ENCODE measurements around the gene MRPS34. TPM values are rescaled to one million over a fixed set of nuclear protein-coding genes. Genes with fewer than 3 reads are reported as not detected.

Gene MRPS34
- total and polyA plus RNA-seq, 2 experiments from 2014 or later, result 116 to 155 TPM

DNA sequence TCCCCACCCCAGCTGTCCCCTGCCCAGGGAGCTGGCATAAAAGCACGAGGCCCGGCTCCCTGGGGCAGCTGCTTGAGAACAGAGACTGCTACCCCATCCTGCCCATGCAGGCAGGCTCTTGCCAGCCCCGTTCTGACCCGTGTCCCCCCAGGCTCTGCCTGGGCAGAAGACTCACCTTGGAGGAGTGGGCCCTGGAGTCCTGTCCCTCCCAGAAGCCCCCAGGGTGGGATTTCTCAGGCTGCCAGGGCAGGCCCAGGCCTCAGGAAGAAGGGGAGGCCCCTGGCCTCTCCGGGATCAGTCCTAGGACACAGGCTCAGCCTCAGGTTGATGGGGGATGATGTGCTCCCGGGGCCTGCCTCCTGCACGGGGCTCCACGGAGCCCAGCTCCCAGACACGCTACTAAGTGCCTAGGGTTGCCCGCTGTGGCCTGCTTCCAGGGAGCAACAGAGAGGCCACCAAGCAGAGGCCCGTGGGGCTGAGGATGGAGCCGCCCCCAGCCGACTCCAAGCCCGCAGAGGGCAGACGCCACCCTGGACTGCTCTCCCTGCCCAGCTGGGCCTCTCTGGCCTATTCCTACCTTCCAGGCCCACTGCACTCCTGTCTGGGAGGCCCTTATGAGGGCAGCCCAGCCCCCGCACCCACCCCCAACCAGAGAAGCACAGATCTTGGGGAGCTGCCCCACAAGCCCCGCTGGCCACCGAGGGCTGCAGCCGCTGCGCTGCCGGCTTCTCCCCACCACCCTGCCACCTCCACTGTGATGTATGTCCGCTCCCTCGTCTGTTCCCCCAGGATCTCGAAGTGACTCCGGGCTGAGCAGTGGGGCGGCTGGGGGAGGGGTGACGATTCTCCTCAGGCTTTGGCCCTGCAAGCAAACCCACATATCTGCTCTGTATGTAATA is 3.3 kb downstream of the MRPS34 start:
- Histone ChIP-seq H3K9me2 (replicated peaks; ENCODE audit: insufficient read depth) (no peaks in the 10 kb centered on the region), H3K4me2 (peak overlapping the region; percentile 100), H3K36me3 (replicated peaks; ENCODE audit: insufficient read depth, low read depth) (no peaks in the 10 kb centered on the region), H4K20me1 (ENCODE audit: insufficient read depth, poor library complexity, severe bottlenecking) (peaks cover 20% of the 10 kb centered on the region), H3K9me3 (ENCODE audit: low read depth) (no peaks in the 10 kb centered on the region), H2AFZ (no peak overlapping the region), H3K27ac (no peak overlapping the region), H3K79me2 (peaks cover 25% of the 10 kb centered on the region), H3K27me3 (no peaks in the 10 kb centered on the region), H3K4me3 (no peak overlapping the region), H3K4me1 (ENCODE audit: insufficient read depth) (peaks cover 25% of the 10 kb centered on the region)
- 90% methylated on average over 27 of the region's 27 CpGs for WGBS (ENCODE audit: low lambda C conversion rate, missing lambda C conversion rate)
- no peak for DNase-seq (ENCODE audit: low spot score)
- TF ChIP-seq CTCF (IDR thresholded peaks at IDR 0.05; ENCODE audit: poor library complexity), result no peak
- TF ChIP-seq EZH2phosphoT487 (IDR thresholded peaks at IDR 0.05; ENCODE audit: low read depth, severe bottlenecking, unreplicated experiment), result no peak
- no peak for TF ChIP-seq EZH2 (IDR thresholded peaks at IDR 0.05; ENCODE audit: borderline replicate concordance)

DNA sequence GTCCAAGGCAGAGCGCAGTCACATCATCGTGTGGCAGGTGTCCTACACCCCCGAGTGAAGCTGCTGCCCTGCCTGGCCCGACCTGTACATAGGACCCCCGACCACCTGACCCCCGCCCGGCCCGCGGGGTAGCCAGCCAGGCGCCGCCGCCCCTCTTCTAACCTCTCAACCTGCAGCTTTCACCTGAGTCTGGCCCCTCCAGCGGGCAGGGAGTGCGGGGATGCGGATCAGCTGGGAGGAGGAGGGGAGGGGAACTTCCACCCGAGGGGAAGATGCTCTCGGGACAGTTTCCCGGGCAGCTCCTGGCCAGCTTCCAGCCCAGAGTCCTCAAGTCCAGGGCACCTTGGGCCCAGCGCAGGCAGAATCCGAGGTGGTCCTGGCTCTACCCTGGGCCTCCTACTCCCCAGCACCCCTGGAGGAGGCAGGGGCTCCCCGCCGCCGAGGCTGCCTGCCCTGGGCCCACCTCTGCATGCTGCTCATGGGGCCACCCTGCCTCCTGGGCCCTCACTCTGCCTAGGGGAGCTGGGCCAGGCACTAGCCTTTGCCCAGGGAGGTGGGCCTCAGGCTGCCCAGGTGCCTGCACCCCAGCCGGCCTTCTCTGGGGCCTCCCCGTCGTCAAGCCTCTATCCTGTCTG is 4.0 kb downstream of the MRPS34 start:
- Histone ChIP-seq H3K79me2 (peaks cover 17% of the 10 kb centered on the region), H2AFZ (no peak overlapping the region), H3K9me3 (ENCODE audit: low read depth) (no peaks in the 10 kb centered on the region), H3K27ac (no peak overlapping the region), H3K36me3 (replicated peaks; ENCODE audit: insufficient read depth, low read depth) (no peaks in the 10 kb centered on the region), H3K4me1 (ENCODE audit: insufficient read depth) (peaks cover 18% of the 10 kb centered on the region), H3K9me2 (replicated peaks; ENCODE audit: insufficient read depth) (no peaks in the 10 kb centered on the region), H3K4me2 (no peak overlapping the region), H3K4me3 (no peak overlapping the region), H3K27me3 (no peaks in the 10 kb centered on the region), H4K20me1 (ENCODE audit: insufficient read depth, poor library complexity, severe bottlenecking) (peaks cover 12% of the 10 kb centered on the region)
- no peak for TF ChIP-seq CTCF (IDR thresholded peaks at IDR 0.05; ENCODE audit: poor library complexity)
- TF ChIP-seq EZH2 (IDR thresholded peaks at IDR 0.05; ENCODE audit: borderline replicate concordance), result no peak
- no peak for TF ChIP-seq EZH2phosphoT487 (IDR thresholded peaks at IDR 0.05; ENCODE audit: low read depth, severe bottlenecking, unreplicated experiment)
- no peak for DNase-seq (ENCODE audit: low spot score)
- 90% methylated on average over 9 of the region's 26 CpGs for WGBS (ENCODE audit: low lambda C conversion rate, missing lambda C conversion rate)

DNA sequence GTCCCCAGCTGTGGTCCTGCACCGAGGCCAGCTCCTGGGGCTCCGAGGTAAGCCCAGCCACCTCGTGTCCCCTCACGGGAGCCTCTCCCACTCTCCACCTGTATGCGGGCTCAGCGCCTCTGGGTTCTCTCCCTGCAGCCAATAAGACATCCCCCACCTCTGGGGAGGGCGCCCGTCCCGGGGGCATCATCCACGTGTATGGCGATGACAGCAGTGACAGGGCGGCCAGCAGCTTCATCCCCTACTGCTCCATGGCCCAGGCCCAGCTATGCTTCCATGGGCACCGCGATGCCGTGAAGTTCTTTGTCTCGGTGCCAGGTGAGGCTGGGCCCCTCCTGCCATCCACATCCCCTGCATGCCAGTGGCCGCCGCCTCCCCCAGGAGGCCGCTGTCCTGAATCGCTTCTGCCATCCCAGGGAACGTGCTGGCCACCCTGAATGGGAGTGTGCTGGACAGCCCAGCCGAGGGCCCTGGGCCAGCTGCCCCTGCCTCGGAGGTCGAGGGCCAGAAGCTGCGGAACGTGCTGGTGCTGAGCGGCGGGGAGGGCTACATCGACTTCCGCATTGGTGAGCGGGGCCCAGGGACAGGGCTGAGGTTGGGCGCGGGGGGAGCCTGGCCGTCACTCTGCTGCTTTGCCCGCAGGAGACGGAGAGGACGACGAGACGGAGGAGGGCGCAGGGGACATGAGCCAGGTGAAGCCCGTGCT is 4.7 kb downstream of the MRPS34 start:
- WGBS (ENCODE audit: low lambda C conversion rate, missing lambda C conversion rate), result 92% methylated on average over 31 of the region's 41 CpGs
- TF ChIP-seq EZH2 (IDR thresholded peaks at IDR 0.05; ENCODE audit: borderline replicate concordance) (no peak), EZH2phosphoT487 (IDR thresholded peaks at IDR 0.05; ENCODE audit: low read depth, severe bottlenecking, unreplicated experiment) (no peak), CTCF (IDR thresholded peaks at IDR 0.05; ENCODE audit: poor library complexity) (no peak)

More for the DNA sequence above, 4.7 kb downstream of the MRPS34 start:
- H3K4me1 ChIP-seq (ENCODE audit: insufficient read depth), result peaks cover 17% of the 10 kb centered on the region
- H3K27ac ChIP-seq, result no peak overlapping the region
- peaks cover 7% of the 10 kb centered on the region for H4K20me1 ChIP-seq (ENCODE audit: insufficient read depth, poor library complexity, severe bottlenecking)
- H3K36me3 ChIP-seq (replicated peaks; ENCODE audit: insufficient read depth, low read depth), result no peaks in the 10 kb centered on the region
- no peaks in the 10 kb centered on the region for H3K9me3 ChIP-seq (ENCODE audit: low read depth)
- H3K27me3 ChIP-seq, result no peaks in the 10 kb centered on the region
- no peak overlapping the region for H3K4me2 ChIP-seq
- H3K4me3 ChIP-seq, result no peak overlapping the region
- peaks cover 13% of the 10 kb centered on the region for H3K79me2 ChIP-seq
- DNase-seq (ENCODE audit: low spot score), result no peak
- no peak overlapping the region for H2AFZ ChIP-seq
- H3K9me2 ChIP-seq (replicated peaks; ENCODE audit: insufficient read depth), result no peaks in the 10 kb centered on the region

All from hepatocyte (in vitro differentiated cells).